HG02885 (cell line): ENCODE data around the gene RNF114.
A peak's percentile ranks its signal among the peaks of the same experiment; 100 is the strongest.
"Not testable (repeated sequence)": the region's sequence is repeated elsewhere in the genome, so short reads cannot be mapped to it uniquely, and the experiment has no call there.

Experiments
- ATAC-seq: cut with Tn5 transposase; IDR thresholded peaks from one replicate; pipeline ENCODE4 v1.9.1; 2021; ENCODE audit warnings: mild to moderate bottlenecking; ENCODE audit not compliant: unreplicated experiment, poor library complexity

Gene RNF114

GRCh38 chr20:49924247-49924646 is 11.9 kb upstream of the RNF114 start:
- no peak for ATAC-seq

GRCh38 chr20:49925901-49926454 is 10.2 kb upstream of the RNF114 start:
- ATAC-seq, result no peak

DNA sequence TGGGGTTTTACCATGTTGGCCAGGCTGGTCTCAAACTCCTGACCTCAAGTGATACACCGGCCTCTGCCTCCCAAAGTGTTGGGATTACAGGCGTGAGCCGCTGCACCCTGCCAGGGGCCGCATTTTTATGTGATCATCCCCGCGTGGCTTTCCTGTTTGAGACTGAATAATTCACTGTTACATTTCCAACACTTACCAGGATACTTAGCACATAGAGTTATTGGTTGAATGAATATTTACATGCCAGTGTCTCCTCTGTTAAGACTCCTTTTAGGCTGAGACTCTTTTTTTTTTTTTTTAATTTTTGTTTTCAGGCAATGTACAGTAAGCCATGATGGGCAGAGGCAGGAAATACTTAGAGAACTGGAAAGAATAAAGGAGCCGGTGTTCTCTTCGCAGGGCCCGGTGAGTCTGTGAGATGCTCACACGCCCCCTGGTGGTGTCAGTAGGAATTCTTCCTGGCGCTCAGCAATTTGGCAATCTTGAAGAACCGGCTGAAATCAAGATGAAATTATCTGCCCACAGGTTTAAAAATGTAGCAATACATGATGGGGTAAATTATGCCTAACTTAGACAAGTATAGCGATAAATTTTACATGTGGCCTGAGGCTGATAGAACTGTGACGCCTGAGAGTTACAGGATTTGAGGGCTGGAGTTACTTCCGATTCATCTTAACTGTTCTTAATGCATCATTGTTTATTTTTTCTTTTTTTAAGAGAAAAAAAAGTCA is 7.6 kb upstream of the RNF114 start:
- ATAC-seq, result no peak

GRCh38 chr20:49929142-49929494 is 7.1 kb upstream of the RNF114 start:
- ATAC-seq, result no peak

- no peak for ATAC-seq
Observed at GRCh38 chr20:49935746-49936152, 448 bp upstream of the RNF114 start.

DNA sequence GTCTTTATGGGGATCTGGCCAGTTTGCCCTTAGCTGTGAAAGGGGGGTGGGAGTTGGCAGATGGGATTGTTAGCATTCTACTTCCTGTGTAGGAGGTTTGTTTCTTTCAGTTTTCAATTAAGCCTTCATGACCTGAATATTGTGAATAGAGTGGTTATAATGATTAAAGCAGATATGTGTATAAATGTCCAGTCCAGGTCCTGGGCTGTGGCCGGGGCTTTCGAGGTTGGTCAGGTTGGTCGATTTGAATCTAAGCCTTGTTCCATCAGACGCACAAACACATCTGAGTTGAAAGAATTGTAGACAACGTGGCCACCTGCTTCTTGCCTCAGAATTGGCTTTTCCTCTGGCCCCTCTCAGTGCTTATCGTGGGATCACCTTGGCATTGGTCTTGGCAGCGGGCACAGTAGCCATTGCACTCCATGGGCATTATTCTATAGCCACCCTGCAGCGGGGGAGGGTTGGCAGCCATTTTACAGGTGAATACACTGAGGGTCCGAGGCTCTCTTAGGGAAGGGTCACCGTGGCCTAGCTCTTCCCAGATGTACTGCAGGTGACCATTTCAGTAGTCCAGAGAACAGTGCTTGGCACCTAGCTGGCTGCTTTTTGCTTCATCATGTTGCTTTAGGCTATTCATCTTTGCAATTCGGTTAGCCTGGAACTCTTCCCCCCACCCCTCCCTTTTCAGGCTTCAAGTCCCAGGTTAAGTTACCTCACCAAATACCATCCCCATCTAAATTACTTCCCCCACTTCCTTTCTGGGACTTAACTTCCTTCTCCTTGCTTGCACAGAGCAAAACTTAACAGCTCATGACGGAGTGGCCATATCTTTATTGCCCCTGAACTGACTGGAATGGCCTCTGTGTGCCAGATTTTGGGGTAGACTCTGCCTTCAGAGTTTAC is 1.1 kb downstream of the RNF114 start:
- ATAC-seq, result peak; percentile 3

GRCh38 chr20:49938173-49939163 is 2.3 kb downstream of the RNF114 start:
- ATAC-seq, result no peak

DNA sequence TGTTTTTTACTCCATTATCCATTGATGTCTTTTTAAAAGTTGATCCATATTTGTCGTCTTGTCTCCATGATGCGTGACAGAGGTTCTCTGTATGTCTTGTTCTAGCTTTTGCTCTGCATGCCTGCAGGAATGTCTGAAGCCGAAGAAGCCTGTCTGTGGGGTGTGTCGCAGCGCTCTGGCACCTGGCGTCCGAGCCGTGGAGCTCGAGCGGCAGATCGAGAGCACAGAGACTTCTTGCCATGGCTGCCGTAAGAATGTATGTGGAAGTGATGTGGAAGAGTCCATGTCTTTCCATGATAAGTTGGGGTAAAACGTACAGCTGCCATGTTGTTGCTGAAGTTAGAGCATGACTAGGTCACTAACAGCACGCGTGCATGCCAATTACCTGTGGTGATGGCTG is 5.3 kb downstream of the RNF114 start:
- no peak for ATAC-seq

DNA sequence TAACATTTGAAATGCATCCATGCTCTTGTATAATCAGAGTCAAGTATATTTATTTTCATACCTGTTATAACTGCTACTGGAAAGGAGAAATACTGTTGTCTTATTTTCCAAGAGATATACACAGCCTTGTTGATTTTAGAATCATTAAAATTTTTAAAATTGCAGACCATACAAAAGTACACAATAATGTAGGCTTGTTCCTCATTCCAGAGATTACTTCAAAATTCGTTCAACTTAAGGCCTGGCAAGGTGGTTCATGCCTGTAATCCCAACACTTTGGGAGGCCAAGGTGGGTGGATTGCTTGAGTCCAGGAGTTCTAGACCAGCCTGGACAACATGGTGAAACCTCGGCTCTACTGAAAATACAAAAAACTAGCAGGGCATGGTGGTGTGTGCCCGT is 6.1 kb downstream of the RNF114 start:
- no peak for ATAC-seq

DNA sequence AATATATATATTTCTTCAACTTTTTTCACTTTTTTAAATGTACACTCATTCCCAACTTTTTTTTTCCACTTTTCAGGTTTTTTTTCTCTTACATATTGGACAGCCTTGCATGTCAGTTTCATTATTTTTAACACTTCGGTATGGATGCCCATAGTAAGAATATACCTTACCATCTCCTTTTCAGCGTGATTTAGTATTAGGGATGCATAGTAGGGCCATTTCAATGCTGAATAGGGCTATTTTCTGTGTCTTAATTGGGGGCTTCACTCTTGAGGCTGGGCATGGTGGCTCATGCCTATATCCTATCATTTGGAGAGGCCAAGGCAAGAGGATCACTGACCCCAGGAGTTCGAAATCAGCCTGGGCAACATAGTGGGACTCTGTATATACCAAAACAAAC is 6.7 kb downstream of the RNF114 start:
- no peak for ATAC-seq

DNA sequence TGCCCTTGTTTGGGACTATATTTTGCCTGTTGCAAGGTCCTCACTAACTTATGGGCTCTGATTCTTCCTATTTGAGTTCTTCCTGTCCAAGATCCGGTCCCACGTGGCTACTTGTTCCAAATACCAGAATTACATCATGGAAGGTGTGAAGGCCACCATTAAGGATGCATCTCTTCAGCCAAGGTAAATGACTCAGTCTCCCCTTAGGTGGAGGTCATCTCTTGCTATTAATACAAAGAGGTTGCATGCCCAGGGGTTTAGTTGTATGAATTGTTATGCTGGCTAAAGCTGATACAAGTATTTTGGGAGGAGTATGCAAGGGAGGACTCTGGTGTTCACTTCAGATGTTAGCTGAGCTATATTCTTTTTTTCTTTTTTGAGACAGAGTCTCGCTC is 9.1 kb downstream of the RNF114 start:
- no peak for ATAC-seq

DNA sequence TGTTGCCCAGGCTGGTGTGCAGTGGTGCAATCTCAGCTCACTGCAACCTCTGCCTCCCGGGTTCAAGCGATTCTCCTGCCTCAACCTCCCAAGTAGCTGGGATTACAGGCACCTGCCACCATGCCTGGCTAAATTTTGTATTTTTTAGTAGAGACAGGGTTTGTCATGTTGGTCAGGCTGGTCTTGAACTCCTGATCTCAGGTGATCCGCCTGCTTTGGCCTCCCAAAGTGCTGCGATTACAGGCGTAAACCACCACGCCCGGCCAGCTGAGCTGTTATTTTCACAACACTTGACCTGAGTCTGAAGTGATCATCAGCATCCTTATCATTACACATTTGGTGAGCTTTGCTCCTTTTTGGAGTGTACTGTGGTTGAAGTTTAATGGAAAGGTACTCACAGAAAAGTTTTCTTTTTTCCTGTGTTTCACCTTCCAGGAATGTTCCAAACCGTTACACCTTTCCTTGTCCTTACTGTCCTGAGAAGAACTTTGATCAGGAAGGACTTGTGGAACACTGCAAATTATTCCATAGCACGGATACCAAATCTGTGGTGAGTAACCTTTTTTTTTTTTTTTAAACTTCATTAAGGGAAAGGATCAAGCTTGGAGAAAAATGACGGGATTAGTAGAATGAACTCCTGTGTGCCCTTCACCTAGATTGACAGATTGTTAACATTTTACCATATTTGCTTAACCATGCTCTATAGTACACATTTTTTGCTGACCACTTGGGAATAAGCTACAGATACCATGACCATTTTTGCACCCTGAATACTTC is 9.7 kb downstream of the RNF114 start:
- ATAC-seq, result no peak

GRCh38 chr20:49948178-49948577 is 12.0 kb downstream of the RNF114 start:
- no peak for ATAC-seq

- no peak for ATAC-seq
Observed at GRCh38 chr20:49948809-49949507, 12.8 kb downstream of the RNF114 start.

- no peak for ATAC-seq
Observed at GRCh38 chr20:49951151-49951550, 15.0 kb downstream of the RNF114 start.

DNA sequence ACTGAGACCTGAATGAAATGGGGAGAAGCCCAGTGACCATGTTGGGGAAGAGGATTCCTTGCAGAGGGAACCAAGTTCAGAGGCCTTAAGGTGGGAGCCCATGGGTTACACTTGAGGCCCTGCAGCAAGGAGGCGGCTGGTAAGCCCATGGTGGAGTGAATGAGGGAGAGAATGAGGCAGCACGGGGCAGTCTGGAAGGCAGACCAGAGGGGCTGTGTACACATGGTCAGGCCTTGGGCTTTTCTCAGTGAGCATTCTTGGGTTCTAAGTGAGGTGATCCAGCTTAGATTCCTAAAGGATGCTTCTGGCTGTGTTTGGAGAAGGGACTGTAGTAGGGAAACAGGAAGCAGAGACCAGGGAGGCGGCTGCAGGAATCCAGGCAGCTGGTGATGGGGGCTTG is 19.0 kb downstream of the RNF114 start:
- ATAC-seq, result no peak

- not testable (repeated sequence) for ATAC-seq
Observed at GRCh38 chr20:49955830-49956396, 19.7 kb downstream of the RNF114 start.

- ATAC-seq, result no peak
Observed at GRCh38 chr20:49956689-49957088, 20.5 kb downstream of the RNF114 start.
